ENCODE results near the gene UNC5CL. TPM values are rescaled to one million over a fixed set of nuclear protein-coding genes. Genes with fewer than 3 reads are reported as not detected.
A peak's percentile ranks its signal among the peaks of the same experiment; 100 is the strongest.

The UNC5CL gene
- total RNA-seq, 1 experiment from 2014 or later = 5.5 TPM

DNA sequence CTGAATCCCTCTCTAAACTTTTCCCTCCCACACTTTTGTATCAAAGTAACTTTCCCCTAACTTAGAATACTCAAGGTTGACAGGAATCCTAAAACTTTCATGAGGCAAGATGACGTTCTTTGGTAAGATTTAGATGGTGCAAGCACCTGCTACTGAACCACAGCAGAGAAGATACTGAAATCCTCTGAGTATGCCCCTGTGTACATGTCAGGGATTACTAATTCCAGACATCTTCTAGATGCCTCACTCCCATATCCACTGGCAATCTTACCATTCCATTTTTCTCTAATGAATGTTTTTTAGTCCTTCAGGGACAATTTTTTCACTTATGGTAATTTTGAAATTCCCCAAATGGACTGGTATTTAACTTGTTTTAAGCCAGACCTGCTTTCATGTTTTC lies 23.0 kb upstream of the UNC5CL start:
- no peak overlapping the region for H3K4me3 ChIP-seq (ENCODE audit: low read depth, low read length)
- ChIA-PET CTCF (no interaction called here), POLR2A (no interaction called here)
- intact Hi-C loops (cut with micrococcal nuclease; ENCODE audit: unreplicated experiment) = loop anchor here (10.0 kb wide), 1 partner anchor 347 kb away; no protein-coding TSS in a partner anchor
- BruUV-seq (replicated peaks) = no TSS peak
- DNase-seq = no peak
- no peaks in the 10 kb centered on the region for H3K27me3 Mint-ChIP-seq (ENCODE audit: insufficient read depth, unreplicated experiment)
- H3K9me3 Mint-ChIP-seq (ENCODE audit: unreplicated experiment) = peaks cover 9% of the 10 kb centered on the region
- H3K36me3 ChIP-seq (ENCODE audit: control insufficient read depth, insufficient read depth, low read length) = no peaks in the 10 kb centered on the region; the same call in 1 of the 2 replicates
- H3K4me1 ChIP-seq = peaks cover 92% of the 10 kb centered on the region
- H3K36me3 Mint-ChIP-seq (ENCODE audit: insufficient read depth, unreplicated experiment) = peaks cover 36% of the 10 kb centered on the region
- no peaks in the 10 kb centered on the region for H3K9me3 ChIP-seq
- H3K4me3 Mint-ChIP-seq (ENCODE audit: unreplicated experiment) = peak overlapping the region; percentile 11
- peaks cover 88% of the 10 kb centered on the region for H3K4me1 Mint-ChIP-seq (ENCODE audit: low read depth, unreplicated experiment)
- TF ChIP-seq, protein P1, sequence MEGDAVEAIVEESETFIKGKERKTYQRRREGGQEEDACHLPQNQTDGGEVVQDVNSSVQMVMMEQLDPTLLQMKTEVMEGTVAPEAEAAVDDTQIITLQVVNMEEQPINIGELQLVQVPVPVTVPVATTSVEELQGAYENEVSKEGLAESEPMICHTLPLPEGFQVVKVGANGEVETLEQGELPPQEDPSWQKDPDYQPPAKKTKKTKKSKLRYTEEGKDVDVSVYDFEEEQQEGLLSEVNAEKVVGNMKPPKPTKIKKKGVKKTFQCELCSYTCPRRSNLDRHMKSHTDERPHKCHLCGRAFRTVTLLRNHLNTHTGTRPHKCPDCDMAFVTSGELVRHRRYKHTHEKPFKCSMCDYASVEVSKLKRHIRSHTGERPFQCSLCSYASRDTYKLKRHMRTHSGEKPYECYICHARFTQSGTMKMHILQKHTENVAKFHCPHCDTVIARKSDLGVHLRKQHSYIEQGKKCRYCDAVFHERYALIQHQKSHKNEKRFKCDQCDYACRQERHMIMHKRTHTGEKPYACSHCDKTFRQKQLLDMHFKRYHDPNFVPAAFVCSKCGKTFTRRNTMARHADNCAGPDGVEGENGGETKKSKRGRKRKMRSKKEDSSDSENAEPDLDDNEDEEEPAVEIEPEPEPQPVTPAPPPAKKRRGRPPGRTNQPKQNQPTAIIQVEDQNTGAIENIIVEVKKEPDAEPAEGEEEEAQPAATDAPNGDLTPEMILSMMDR (IDR thresholded peaks at IDR 0.05; ENCODE audit: insufficient read depth in 1 of 2, low read depth in 1 of 2, low read length in 1 of 2, severe bottlenecking in 1 of 2, unreplicated experiment in 1 of 2) = no peak
- H3K27ac Mint-ChIP-seq (ENCODE audit: unreplicated experiment) = no peak overlapping the region
- no peaks in the 10 kb centered on the region for H3K27me3 ChIP-seq (replicated peaks; ENCODE audit: control insufficient read depth, insufficient read depth, low read length)

DNA sequence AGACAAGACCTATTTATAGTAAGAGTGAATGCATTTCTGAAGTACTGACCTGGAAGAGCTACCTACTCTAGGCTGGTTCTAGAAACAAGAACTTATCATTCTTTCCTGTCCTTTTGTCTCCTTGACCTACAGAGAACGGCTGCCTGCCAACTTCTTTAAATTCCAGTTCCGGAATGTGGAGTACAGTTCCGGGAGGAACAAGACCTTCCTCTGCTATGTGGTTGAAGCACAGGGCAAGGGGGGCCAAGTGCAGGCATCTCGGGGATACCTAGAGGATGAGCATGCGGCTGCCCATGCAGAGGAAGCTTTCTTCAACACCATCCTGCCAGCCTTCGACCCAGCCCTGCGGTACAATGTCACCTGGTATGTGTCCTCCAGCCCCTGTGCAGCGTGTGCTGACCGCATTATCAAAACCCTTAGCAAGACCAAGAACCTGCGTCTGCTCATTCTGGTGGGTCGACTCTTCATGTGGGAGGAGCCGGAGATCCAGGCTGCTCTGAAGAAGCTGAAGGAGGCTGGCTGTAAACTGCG lies 22.2 kb upstream of the UNC5CL start:
- Mint-ChIP-seq H3K4me1 (ENCODE audit: low read depth, unreplicated experiment) (peaks cover 86% of the 10 kb centered on the region), H3K27me3 (ENCODE audit: insufficient read depth, unreplicated experiment) (no peaks in the 10 kb centered on the region), H3K36me3 (ENCODE audit: insufficient read depth, unreplicated experiment) (peaks cover 30% of the 10 kb centered on the region), H3K27ac (ENCODE audit: unreplicated experiment) (peak overlapping the region; percentile 32), H3K4me3 (ENCODE audit: unreplicated experiment) (no peak overlapping the region), H3K9me3 (ENCODE audit: unreplicated experiment) (peaks cover 9% of the 10 kb centered on the region)
- no TSS peak for BruUV-seq (replicated peaks)
- Histone ChIP-seq H3K4me3 (ENCODE audit: low read depth, low read length) (no peak overlapping the region), H3K4me1 (peaks cover 92% of the 10 kb centered on the region), H3K27me3 (replicated peaks; ENCODE audit: control insufficient read depth, insufficient read depth, low read length) (no peaks in the 10 kb centered on the region), H3K9me3 (no peaks in the 10 kb centered on the region), H3K36me3 (ENCODE audit: control insufficient read depth, insufficient read depth, low read length) (no peaks in the 10 kb centered on the region; the same call in 1 of the 2 replicates)
- TF ChIP-seq, protein P1 (IDR thresholded peaks at IDR 0.05; ENCODE audit: insufficient read depth in 1 of 2, low read depth in 1 of 2, low read length in 1 of 2, severe bottlenecking in 1 of 2, unreplicated experiment in 1 of 2) = no peak
- ChIA-PET POLR2A (interaction anchor here (0.7 kb wide), 1 partner anchor 370 kb away, joined by 9 read pairs; no protein-coding TSS in a partner anchor), CTCF (no interaction called here)
- no peak for DNase-seq
- intact Hi-C loops (cut with micrococcal nuclease; ENCODE audit: unreplicated experiment) = loop anchor here (10.0 kb wide), 1 partner anchor 346 kb away; no protein-coding TSS in a partner anchor

DNA sequence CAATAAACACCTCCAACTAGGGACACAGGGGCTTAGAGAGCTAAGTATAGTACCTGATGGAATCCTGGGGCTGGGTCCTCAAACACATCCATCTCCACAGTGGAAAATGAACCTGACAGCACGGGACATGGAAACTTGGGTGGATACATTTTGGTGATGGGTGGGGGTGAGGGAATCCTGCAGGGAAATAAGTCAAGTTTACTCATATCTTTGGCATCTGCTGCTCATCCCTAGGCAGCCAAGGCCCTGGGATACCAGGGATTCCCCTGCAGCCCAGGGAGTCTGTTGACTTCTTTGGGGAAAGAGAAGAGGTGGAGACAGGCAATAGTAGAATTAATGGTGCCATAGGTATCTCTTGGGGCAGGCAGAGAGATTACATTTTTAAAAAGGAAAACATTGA lies 20.5 kb upstream of the UNC5CL start:
- H3K9me3 Mint-ChIP-seq (ENCODE audit: unreplicated experiment) = peaks cover 9% of the 10 kb centered on the region
- H3K27ac Mint-ChIP-seq (ENCODE audit: unreplicated experiment) = peak overlapping the region; percentile 65
- H3K27me3 Mint-ChIP-seq (ENCODE audit: insufficient read depth, unreplicated experiment) = no peaks in the 10 kb centered on the region
- H3K27me3 ChIP-seq (replicated peaks; ENCODE audit: control insufficient read depth, insufficient read depth, low read length) = no peaks in the 10 kb centered on the region
- H3K36me3 Mint-ChIP-seq (ENCODE audit: insufficient read depth, unreplicated experiment) = peaks cover 24% of the 10 kb centered on the region
- CTCF ChIA-PET = interaction anchor here (0.9 kb wide), 2 partner anchors 13 kb away, joined by 3 to 4 read pairs; partner anchors contain the start of genes NFYA and OARD1
- POLR2A ChIA-PET = no interaction called here
- H3K4me1 ChIP-seq = peaks cover 95% of the 10 kb centered on the region
- no peak for DNase-seq
- TF ChIP-seq, protein P1 (IDR thresholded peaks at IDR 0.05; ENCODE audit: insufficient read depth in 1 of 2, low read depth in 1 of 2, low read length in 1 of 2, severe bottlenecking in 1 of 2, unreplicated experiment in 1 of 2) = no peak
- H3K4me3 ChIP-seq (ENCODE audit: low read depth, low read length) = no peak overlapping the region
- peaks cover 84% of the 10 kb centered on the region for H3K4me1 Mint-ChIP-seq (ENCODE audit: low read depth, unreplicated experiment)
- no peak overlapping the region for H3K4me3 Mint-ChIP-seq (ENCODE audit: unreplicated experiment)
- H3K36me3 ChIP-seq (ENCODE audit: control insufficient read depth, insufficient read depth, low read length) = no peaks in the 10 kb centered on the region; the same call in 1 of the 2 replicates
- no peaks in the 10 kb centered on the region for H3K9me3 ChIP-seq
- BruUV-seq (replicated peaks) = no TSS peak
- intact Hi-C loops (cut with micrococcal nuclease; ENCODE audit: unreplicated experiment) = no loop called here
